HG02840 (cell line): ENCODE measurements around the gene MAP2K7.
"Not testable (repeated sequence)": the region's sequence is repeated elsewhere in the genome, so short reads cannot be mapped to it uniquely, and the experiment has no call there.

ENCODE experiments used
- ATAC-seq: cut with Tn5 transposase; IDR thresholded peaks from one replicate; pipeline ENCODE4 v1.9.1; 2021; ENCODE audit warnings: mild to moderate bottlenecking, moderate library complexity, moderate number of reproducible peaks; ENCODE audit not compliant: unreplicated experiment, low FRiP score

Gene MAP2K7

DNA sequence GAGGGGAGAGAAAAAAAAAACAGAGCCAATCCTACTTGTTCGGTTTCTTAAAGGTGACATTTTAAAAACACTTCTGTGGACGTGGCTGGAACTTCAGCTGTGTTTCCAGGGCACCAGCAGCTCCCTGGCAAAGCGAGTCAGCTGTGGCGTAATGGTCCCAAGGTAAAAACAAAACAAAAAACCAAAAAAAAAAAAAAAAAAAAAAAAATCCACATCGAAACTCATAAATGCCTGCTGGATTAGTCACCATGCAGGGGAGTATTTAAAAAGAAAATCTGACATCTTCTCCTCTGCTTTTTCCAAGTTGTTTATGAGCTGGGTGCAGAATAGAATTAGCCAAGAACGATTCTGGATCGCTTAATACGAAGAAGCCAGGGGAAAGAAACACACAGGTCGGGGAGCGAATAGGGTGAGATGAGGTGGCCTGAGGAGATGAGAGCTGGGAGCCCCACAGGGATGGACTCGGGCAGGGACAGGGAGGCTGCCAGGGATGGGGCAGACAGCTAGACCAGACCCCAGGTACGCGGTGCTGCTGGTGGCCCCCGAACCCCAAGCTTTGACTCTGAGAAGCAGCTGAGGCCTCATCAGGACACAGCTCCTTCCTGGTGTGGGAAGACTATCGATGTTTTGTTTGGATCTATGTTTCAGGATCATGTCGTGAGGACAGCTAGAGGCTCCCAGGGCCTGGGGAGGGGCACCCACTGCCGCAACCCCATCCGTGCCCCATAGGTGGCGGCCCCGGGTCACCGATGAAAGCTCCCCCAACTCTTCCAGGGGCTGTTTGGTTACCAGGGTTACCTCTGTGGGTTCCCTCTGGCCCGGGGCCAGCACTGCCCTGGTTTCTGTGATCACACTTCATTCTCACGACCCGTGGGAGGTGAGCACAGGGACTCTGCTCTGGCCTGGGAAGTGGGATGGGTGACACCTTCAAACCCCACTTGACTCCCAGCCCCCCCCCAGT lies 25.3 kb downstream of the MAP2K7 start:
- ATAC-seq: no peak

DNA sequence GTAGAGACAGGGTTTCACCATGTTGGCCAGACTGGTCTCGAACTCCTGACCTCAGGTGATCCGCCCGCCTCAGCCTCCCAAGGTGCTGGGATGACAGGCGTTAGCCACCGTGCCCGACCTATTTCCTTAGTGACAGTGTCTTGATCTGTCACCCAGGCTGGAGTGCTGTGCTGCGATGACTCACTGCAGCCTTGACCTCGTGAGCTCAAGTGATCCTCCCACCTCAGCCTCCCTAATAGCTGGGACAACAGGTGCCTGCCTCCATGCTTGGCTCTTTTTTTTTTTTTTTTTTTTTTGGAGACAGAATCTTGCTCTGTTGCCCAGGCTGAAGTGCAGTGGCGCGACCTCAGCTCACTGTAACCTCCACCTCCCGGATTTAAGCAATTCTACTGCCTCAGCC lies 26.4 kb downstream of the MAP2K7 start:
- not testable (repeated sequence) for ATAC-seq

- ATAC-seq: no peak
Observed at GRCh38 chr19:7930765-7931164, 27.1 kb downstream of the MAP2K7 start.

- no peak for ATAC-seq
Observed at GRCh38 chr19:7931221-7932061, 27.8 kb downstream of the MAP2K7 start.

DNA sequence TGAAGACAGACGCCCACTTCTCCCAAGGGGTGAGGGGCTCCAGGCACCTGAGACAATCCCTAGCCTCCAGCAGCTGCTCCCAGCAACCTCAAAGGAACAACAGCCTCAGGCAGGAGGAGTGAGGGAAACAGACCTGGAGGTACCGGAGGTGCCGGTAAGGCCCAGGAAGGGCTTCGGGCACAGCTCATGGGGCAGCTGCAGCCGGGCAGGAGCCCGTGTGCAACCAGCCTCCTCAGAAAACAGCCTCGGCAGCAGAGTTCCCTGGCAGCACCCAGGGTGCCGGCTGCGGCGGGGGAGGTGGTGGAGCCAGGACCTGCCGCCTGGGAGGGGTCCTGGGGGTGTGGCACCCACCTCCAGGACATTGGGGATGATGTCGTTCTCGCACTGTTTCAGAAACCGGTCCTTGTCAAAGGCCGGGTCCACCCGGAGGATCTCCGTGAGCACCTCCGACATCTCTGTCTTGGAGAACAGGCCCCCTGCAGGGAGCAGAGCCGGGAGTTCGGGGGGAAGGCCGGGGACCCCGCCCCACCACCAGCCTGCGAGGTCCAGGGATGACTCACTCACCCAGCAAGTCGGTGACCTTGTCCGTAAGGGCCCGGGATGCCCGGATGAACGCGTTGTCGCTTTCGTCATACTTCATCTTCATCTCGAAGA lies 28.7 kb downstream of the MAP2K7 start:
- no peak for ATAC-seq

GRCh38 chr19:7932930-7933300 lies 29.2 kb downstream of the MAP2K7 start:
- ATAC-seq: no peak

- ATAC-seq: no peak
Observed at GRCh38 chr19:7933411-7933810, 29.7 kb downstream of the MAP2K7 start.

- ATAC-seq: no peak
Observed at GRCh38 chr19:7933828-7934725, 30.4 kb downstream of the MAP2K7 start.

GRCh38 chr19:7934766-7935165 lies 31.1 kb downstream of the MAP2K7 start:
- no peak for ATAC-seq

GRCh38 chr19:7940841-7941240 lies 37.2 kb downstream of the MAP2K7 start:
- no peak for ATAC-seq

DNA sequence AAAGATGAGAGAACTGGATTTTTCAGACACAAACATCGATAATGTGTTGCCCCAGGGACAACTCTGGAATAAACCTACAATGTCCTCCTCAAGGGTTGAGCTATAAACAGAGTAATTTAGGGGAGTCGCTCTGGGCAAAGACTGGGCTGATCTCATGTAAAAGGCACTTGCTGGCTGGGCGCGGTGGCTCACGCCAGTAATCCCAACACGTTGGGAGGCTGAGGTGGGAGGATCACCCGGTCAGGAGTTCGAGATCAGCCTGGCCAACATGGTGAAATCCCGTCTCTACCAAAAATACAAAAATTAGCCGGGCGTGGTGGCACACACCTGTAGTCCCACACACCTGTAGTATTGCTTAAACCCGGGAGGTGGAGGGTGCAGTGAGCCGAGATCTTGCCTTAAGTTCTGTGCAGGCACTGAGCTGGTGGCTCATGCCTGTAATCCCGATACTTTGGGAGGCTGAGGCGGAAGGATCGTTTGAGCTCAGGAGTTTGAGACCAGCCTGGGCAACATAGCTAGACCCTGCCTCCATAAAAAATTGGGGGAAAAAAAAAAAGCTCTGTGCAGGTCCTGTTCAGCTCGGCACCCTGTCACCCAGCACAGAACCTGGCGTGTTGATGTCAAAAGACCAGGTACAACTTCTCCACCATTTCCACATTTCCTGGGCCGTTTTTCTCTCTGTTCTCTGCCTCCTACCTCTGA lies 38.4 kb downstream of the MAP2K7 start:
- no peak for ATAC-seq

DNA sequence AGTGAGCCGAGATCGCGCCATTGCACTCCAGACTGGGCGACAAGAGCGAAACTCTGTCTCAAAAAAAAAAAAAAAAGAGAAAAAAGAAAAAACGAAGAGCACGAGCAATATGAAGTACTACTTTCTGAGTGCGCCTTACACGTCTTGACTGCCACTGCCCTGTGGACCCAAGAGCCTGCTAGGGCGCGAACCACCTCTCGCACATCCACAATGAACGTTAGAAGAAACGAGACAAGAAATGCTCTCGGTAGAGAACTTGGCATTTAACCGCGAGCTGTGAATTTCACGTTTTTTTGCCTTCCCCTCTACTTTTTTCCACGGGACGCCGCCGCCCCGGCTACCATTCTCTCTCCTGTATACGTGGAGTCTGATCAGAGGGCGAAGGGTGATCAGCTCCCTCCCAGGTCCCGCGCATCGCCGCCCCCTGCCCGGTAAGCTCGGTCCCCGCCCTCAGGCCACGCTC lies 39.3 kb downstream of the MAP2K7 start:
- peak; percentile 3 for ATAC-seq

- ATAC-seq: peak; percentile 93
Observed at GRCh38 chr19:7943444-7944176, 39.9 kb downstream of the MAP2K7 start, which contains the start of gene TIMM44. Gene TIMM44, minus strand, starts transcription at chr19:7943666. Its CDS starts 15 bp downstream, at chr19:7943651.

- ATAC-seq: peak; percentile 15
Observed at GRCh38 chr19:7944177-7944761, 40.6 kb downstream of the MAP2K7 start.

DNA sequence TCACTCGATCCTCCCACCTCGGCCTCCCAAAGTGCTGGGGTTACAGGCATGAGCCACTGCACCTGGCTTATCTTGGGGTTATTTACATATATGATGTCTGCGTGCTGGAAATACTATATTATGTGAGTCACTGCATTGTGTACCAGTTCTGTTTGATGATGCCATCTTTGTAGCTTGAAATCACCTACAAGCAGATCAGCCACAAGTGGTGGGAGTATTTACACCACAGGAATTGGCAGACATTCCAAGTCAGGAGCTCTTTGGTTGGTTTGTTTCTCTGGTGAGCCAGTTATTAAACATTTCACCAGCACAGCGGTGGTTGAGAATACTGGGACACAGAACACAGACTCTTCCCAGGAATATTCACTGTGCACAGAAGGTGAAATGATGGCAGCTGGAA lies 44.3 kb downstream of the MAP2K7 start:
- no peak for ATAC-seq

DNA sequence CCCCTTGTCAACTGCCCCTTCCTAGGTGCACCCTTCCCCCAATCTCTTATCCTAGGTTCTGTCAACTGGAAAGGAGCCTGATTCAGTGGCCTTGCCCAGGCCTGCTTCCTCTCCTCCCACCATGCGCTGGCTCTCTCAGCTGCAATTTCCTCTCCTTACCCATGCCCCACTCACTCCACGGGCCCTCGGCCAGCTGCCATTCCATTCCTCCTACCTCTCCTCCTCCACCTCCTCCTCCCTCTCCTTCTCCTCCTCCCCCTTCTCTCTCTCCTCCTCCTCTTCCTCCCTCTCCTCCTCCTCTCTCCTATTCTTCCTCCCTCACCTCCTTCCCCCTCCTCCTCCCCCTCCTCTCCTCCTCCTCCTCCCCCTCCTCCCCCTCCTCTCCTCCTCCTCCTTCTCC lies 49.4 kb downstream of the MAP2K7 start:
- no peak for ATAC-seq

GRCh38 chr19:7953576-7953975 lies 49.9 kb downstream of the MAP2K7 start:
- ATAC-seq: no peak

DNA sequence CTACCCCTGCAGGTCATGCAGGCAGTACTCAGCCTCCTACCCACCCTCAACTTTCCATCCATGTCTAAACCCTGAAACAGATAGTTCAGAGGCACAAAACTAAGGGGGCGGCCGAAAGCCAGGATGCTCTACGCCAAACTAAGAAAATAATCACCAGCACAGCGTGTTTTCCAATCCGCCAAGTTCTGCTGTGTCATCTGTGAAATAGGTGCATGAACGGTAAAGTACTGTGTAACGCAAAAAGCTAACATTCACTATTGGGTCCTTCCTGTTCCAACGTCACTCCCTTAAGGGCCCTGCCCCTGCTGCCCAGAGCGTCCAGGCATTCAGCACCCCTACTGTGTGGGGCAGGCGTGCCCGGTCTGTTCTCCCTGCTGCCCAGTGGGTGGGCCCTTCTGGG lies 52.0 kb downstream of the MAP2K7 start:
- no peak for ATAC-seq
